Measurements from ENCODE around the gene ZNF398.
A peak's percentile ranks its signal among the peaks of the same experiment; 100 is the strongest.

The ZNF398 gene

GRCh38 chr7:149153346-149153745 is 6.1 kb downstream of the ZNF398 start:
- DNase-seq, result no peak

GRCh38 chr7:149154056-149154455 is 6.8 kb downstream of the ZNF398 start:
- no peak for DNase-seq

GRCh38 chr7:149156898-149157297 is 9.6 kb downstream of the ZNF398 start:
- DNase-seq, result no peak

GRCh38 chr7:149161241-149161848 is 14.1 kb downstream of the ZNF398 start:
- DNase-seq, result no peak

GRCh38 chr7:149166142-149166541 is 18.9 kb downstream of the ZNF398 start:
- no peak for DNase-seq

- DNase-seq, result no peak
Measured at GRCh38 chr7:149166630-149167352, 19.5 kb downstream of the ZNF398 start.

GRCh38 chr7:149171892-149172533 is 24.8 kb downstream of the ZNF398 start:
- no peak for DNase-seq

GRCh38 chr7:149172534-149172920 is 25.3 kb downstream of the ZNF398 start:
- no peak for DNase-seq

GRCh38 chr7:149175150-149175549 is 27.9 kb downstream of the ZNF398 start:
- no peak for DNase-seq

- no peak for DNase-seq
Measured at GRCh38 chr7:149179241-149179640, 32.0 kb downstream of the ZNF398 start.

- DNase-seq, result no peak
Measured at GRCh38 chr7:149180722-149181449, 33.6 kb downstream of the ZNF398 start.

GRCh38 chr7:149181450-149181790 is 34.2 kb downstream of the ZNF398 start:
- DNase-seq, result no peak

GRCh38 chr7:149184274-149184673 is 37.0 kb downstream of the ZNF398 start:
- no peak for DNase-seq

GRCh38 chr7:149188213-149188612 is 41.0 kb downstream of the ZNF398 start:
- DNase-seq, result no peak

GRCh38 chr7:149188637-149189259 is 41.5 kb downstream of the ZNF398 start:
- no peak for DNase-seq

GRCh38 chr7:149191851-149192250 is 44.6 kb downstream of the ZNF398 start:
- no peak for DNase-seq

GRCh38 chr7:149194799-149195179 is 47.5 kb downstream of the ZNF398 start:
- no peak for DNase-seq

GRCh38 chr7:149195180-149196150 is 48.2 kb downstream of the ZNF398 start, which contains the start of gene ZNF282:
TSS of gene ZNF282 (plus strand) at chr7:149195546. CDS start at chr7:149195590, 44 bp downstream.
- peak; percentile 72 for DNase-seq

GRCh38 chr7:149196151-149196704 is 49.0 kb downstream of the ZNF398 start:
- DNase-seq, result peak; percentile 6

- peak; percentile 12 for DNase-seq
Measured at GRCh38 chr7:149196705-149197171, 49.5 kb downstream of the ZNF398 start.

- no peak for DNase-seq
Measured at GRCh38 chr7:149197675-149198074, 50.4 kb downstream of the ZNF398 start.

Measured in stimulated activated CD4-positive, alpha-beta T cell treated with anti-CD3 and anti-CD28 coated beads, Interleukin-12 subunit alpha, Interleukin-12 subunit beta, amount 100 ng/mL, for 4 hours (primary cell).